GM18498 (cell line): ENCODE data around the gene AHR.
A peak's percentile ranks its signal among the peaks of the same experiment; 100 is the strongest.

Experiments used
- ATAC-seq: cut with Tn5 transposase; IDR thresholded peaks from one replicate; pipeline ENCODE4 v1.9.1; 2021; ENCODE audit warnings: mild to moderate bottlenecking, moderate library complexity; ENCODE audit not compliant: unreplicated experiment

The AHR gene

GRCh38 chr7:17302575-17303142 lies 4.2 kb downstream of the AHR start:
- peak; percentile 47 for ATAC-seq

GRCh38 chr7:17304926-17305325 lies 6.5 kb downstream of the AHR start:
- no peak for ATAC-seq

GRCh38 chr7:17305387-17306171 lies 7.1 kb downstream of the AHR start:
- no peak for ATAC-seq

- no peak for ATAC-seq
These were observed 8.5 kb downstream of the AHR start for GRCh38 chr7:17307000-17307399.

GRCh38 chr7:17307558-17307957 lies 9.1 kb downstream of the AHR start:
- ATAC-seq: no peak

GRCh38 chr7:17307969-17308648 lies 9.7 kb downstream of the AHR start:
- no peak for ATAC-seq

GRCh38 chr7:17311194-17311593 lies 12.7 kb downstream of the AHR start:
- no peak for ATAC-seq

GRCh38 chr7:17311952-17312351 lies 13.5 kb downstream of the AHR start:
- ATAC-seq: no peak

GRCh38 chr7:17312641-17313040 lies 14.2 kb downstream of the AHR start:
- no peak for ATAC-seq

- ATAC-seq: no peak
These were observed 14.7 kb downstream of the AHR start for GRCh38 chr7:17313194-17313593.

GRCh38 chr7:17315974-17316373 lies 17.5 kb downstream of the AHR start:
- peak; percentile 68 for ATAC-seq

- ATAC-seq: no peak
These were observed 19.7 kb downstream of the AHR start for GRCh38 chr7:17318146-17318545.

- ATAC-seq: no peak
These were observed 21.0 kb downstream of the AHR start for GRCh38 chr7:17319164-17320101.

GRCh38 chr7:17320102-17320497 lies 21.6 kb downstream of the AHR start:
- no peak for ATAC-seq

- ATAC-seq: no peak
These were observed 22.2 kb downstream of the AHR start for GRCh38 chr7:17320657-17321056.

- ATAC-seq: no peak
These were observed 26.9 kb downstream of the AHR start for GRCh38 chr7:17325364-17325763.

- no peak for ATAC-seq
These were observed 27.9 kb downstream of the AHR start for GRCh38 chr7:17326378-17326777.

GRCh38 chr7:17328641-17329040 lies 30.2 kb downstream of the AHR start:
- ATAC-seq: no peak

GRCh38 chr7:17329440-17329839 lies 31.0 kb downstream of the AHR start:
- ATAC-seq: no peak

- ATAC-seq: no peak
These were observed 33.5 kb downstream of the AHR start for GRCh38 chr7:17331891-17332501.

GRCh38 chr7:17333221-17333620 lies 34.8 kb downstream of the AHR start:
- no peak for ATAC-seq
